Liver (tissue), 9 donors: ENCODE data around the gene DPP6. TPM values are rescaled to one million over a fixed set of nuclear protein-coding genes. Genes with fewer than 3 reads are reported as not detected.

Experiments
- DNase-seq: peaks from one replicate; pipeline ENCODE4 v3.0.0-alpha.2; 2017; ENCODE audit warnings: low spot score
- H3K27ac ChIP-seq, 2 donors: one replicate each; pipeline ENCODE4 v1.7.0; 2013; ENCODE audit warnings: inconsistent platforms in 2 of 2, low read length in 2 of 2, control low read depth in 1 of 2, low read depth in 1 of 2, mild to moderate bottlenecking in 1 of 2
- H3K27me3 ChIP-seq, 4 donors: one replicate each; pipeline versions ENCODE4 v1.6.1 to v1.7.0; 2013; ENCODE audit warnings: low read length in 3 of 4, inconsistent platforms in 1 of 4, mild to moderate bottlenecking in 1 of 4, moderate library complexity in 1 of 4; ENCODE audit not compliant: control insufficient read depth in 4 of 4, insufficient read depth in 4 of 4
- H3K36me3 ChIP-seq, 4 donors: one replicate each; pipeline versions ENCODE4 v1.6.1 to v1.7.0; 2013; ENCODE audit warnings: low read length in 3 of 4, mild to moderate bottlenecking in 3 of 4, low read depth in 1 of 4, moderate library complexity in 1 of 4; ENCODE audit not compliant: control insufficient read depth in 4 of 4, insufficient read depth in 3 of 4
- H3K4me1 ChIP-seq, 4 donors: one replicate each; pipeline versions ENCODE4 v1.6.1 to v1.7.0; 2013; ENCODE audit warnings: low read length in 3 of 4, mild to moderate bottlenecking in 3 of 4, moderate library complexity in 1 of 4; ENCODE audit not compliant: control insufficient read depth in 4 of 4, insufficient read depth in 4 of 4
- H3K4me3 ChIP-seq, 3 donors: one replicate each; pipeline versions ENCODE4 v1.6.1 to v1.7.0; 2013; ENCODE audit warnings: low read length in 3 of 3, control low read depth in 1 of 3, low read depth in 1 of 3, mild to moderate bottlenecking in 1 of 3
- H3K9ac ChIP-seq, 2 donors: one replicate each; pipeline ENCODE4 v1.7.0; 2013; ENCODE audit warnings: low read length in 2 of 2, mild to moderate bottlenecking in 2 of 2, moderate library complexity in 2 of 2, control low read depth in 1 of 2, low read depth in 1 of 2
- H3K9me3 ChIP-seq, 4 donors: one replicate each; pipeline versions ENCODE4 v1.6.1 to v1.7.0; 2013; ENCODE audit warnings: low read length in 3 of 4; ENCODE audit not compliant: control insufficient read depth in 4 of 4
- ATF3 ChIP-seq: IDR thresholded peaks from 2 replicates; pipeline ENCODE4 v1.6.1; 2016; ENCODE audit warnings: antibody characterized with exemption
- CTCF ChIP-seq: fragments of 150-350 bp; IDR thresholded peaks from 2 replicates; pipeline ENCODE4 v1.5.1; 2017; ENCODE audit warnings: improper control_type of control experiment, low read depth, low read length; ENCODE audit not compliant: missing input control
- EGR1 ChIP-seq, 2 donors: IDR thresholded peaks; 2 replicates each; pipeline ENCODE4 v1.6.1; 2016 to 2018; ENCODE audit warnings: antibody characterized with exemption in 2 of 2, low read depth in 2 of 2
- FOXA1 ChIP-seq: IDR thresholded peaks from 2 replicates; pipeline ENCODE4 v1.6.1; 2016; ENCODE audit warnings: antibody characterized with exemption
- FOXA2 ChIP-seq: IDR thresholded peaks from 2 replicates; pipeline ENCODE4 v1.6.1; 2016; ENCODE audit warnings: antibody characterized with exemption
- GABPA ChIP-seq, 2 donors: IDR thresholded peaks in 1 of 2; conservative IDR thresholded peaks in 1 of 2; 2 replicates each; pipeline ENCODE4 v1.6.1; 2016; ENCODE audit warnings: antibody characterized with exemption in 2 of 2, mild to moderate bottlenecking in 1 of 2, moderate library complexity in 1 of 2
- JUND ChIP-seq, 2 donors: IDR thresholded peaks; 2 replicates each; pipeline ENCODE4 v1.6.1; 2016; ENCODE audit warnings: antibody characterized with exemption in 2 of 2
- MAX ChIP-seq: IDR thresholded peaks from 2 replicates; pipeline ENCODE4 v1.6.1; 2016; ENCODE audit warnings: antibody characterized with exemption
- REST ChIP-seq: IDR thresholded peaks from 2 replicates; pipeline ENCODE4 v1.6.1; 2016; ENCODE audit warnings: antibody characterized with exemption, mild to moderate bottlenecking
- RXRA ChIP-seq, 2 donors: IDR thresholded peaks; 2 replicates each; pipeline ENCODE4 v1.6.1; 2017 to 2018; ENCODE audit warnings: antibody characterized with exemption in 2 of 2, mild to moderate bottlenecking in 1 of 2
- SP1 ChIP-seq: IDR thresholded peaks from 2 replicates; pipeline ENCODE4 v1.6.1; 2018; ENCODE audit warnings: antibody characterized with exemption, mild to moderate bottlenecking
- TAF1 ChIP-seq: conservative IDR thresholded peaks from 2 replicates; pipeline ENCODE4 v1.6.1; 2016; ENCODE audit warnings: antibody characterized with exemption, mild to moderate bottlenecking
- YY1 ChIP-seq: IDR thresholded peaks from 2 replicates; pipeline ENCODE4 v1.6.1; 2016; ENCODE audit warnings: antibody characterized with exemption, mild to moderate bottlenecking
- ZBTB33 ChIP-seq: IDR thresholded peaks from 2 replicates; pipeline ENCODE4 v1.6.1; 2016; ENCODE audit warnings: antibody characterized with exemption
- WGBS: extraction: QIAGEN DNeasy Blood & Tissue Kit; methylation state at CpG from one replicate; pipeline ENCODE4 v1.1.7; 2013; 5-methylcytosine and 5-hydroxymethylcytosine counted together
- polyA plus RNA-seq, 2 donors: library from polyadenylated mRNA; stranded (reverse) in 1 of 2; unstranded in 1 of 2; fragments of 200-250 nt in 1 of 2; fragments of >200 nt in 1 of 2; fragmentation: Nextera tagmentation in 1 of 2; extraction: Ambion mirVana in 1 of 2; gene quantifications; one replicate each; pipeline versions ENCODE4 v1.2.1 to v1.2.3, GENCODE V29; 2013 to 2015
- total RNA-seq, 2 donors: library from RNA; depleted of rRNA; stranded (reverse); fragments of >200 nt; gene quantifications; one replicate each; pipeline ENCODE4 v1.2.3, GENCODE V29; 2014
- donor health status: healthy.
- donor health status: healthy.
- donor health status: healthy.
- donor health status: healthy.
- donor health status: healthy.

DPP6 gene
- total and polyA plus RNA-seq, 4 donors: 0.01 TPM; not detected in 3

GRCh38 chr7:154571772-154572171 lies 519.6 kb downstream of the DPP6 start:
- no peaks in the 10 kb centered on the region for H3K4me1 ChIP-seq
- no peaks in the 10 kb centered on the region for H3K36me3 ChIP-seq
- H3K27me3 ChIP-seq: no peaks in the 10 kb centered on the region
- TF ChIP-seq MAX (no peak), EGR1 (IDR thresholded peaks at IDR 0.05; ENCODE audit: low read depth in 2 of 2) (no peak), SP1 (no peak), GABPA (IDR thresholded peaks at IDR 0.05 in 1 of 2, conservative IDR thresholded peaks at IDR 0.05 in 1 of 2) (no peak), JUND (IDR thresholded peaks at IDR 0.05) (no peak), CTCF (no peak), FOXA1 (no peak), FOXA2 (no peak), ZBTB33 (no peak), ATF3 (no peak), TAF1 (no peak), REST (no peak), RXRA (IDR thresholded peaks at IDR 0.05) (no peak)
- H3K27ac ChIP-seq: no peak overlapping the region
- no peaks in the 10 kb centered on the region for H3K9me3 ChIP-seq
- no peak for DNase-seq
- 74% methylated on average over 3 of the region's 3 CpGs for WGBS
- no peak overlapping the region for H3K4me3 ChIP-seq
- no peak overlapping the region for H3K9ac ChIP-seq

- H3K4me3 ChIP-seq: no peak overlapping the region
- H3K36me3 ChIP-seq: no peaks in the 10 kb centered on the region
- 95% methylated on average over 2 of the region's 2 CpGs for WGBS
- no peak overlapping the region for H3K9ac ChIP-seq
- TF ChIP-seq TAF1 (no peak), FOXA1 (no peak), MAX (no peak), GABPA (IDR thresholded peaks at IDR 0.05 in 1 of 2, conservative IDR thresholded peaks at IDR 0.05 in 1 of 2) (no peak), YY1 (no peak), JUND (IDR thresholded peaks at IDR 0.05) (no peak), EGR1 (IDR thresholded peaks at IDR 0.05; ENCODE audit: low read depth in 2 of 2) (no peak)
- no peaks in the 10 kb centered on the region for H3K4me1 ChIP-seq
- H3K27me3 ChIP-seq: no peaks in the 10 kb centered on the region
- H3K27ac ChIP-seq: no peak overlapping the region
- DNase-seq: no peak
- H3K9me3 ChIP-seq: no peaks in the 10 kb centered on the region
These were observed 522.0 kb downstream of the DPP6 start for GRCh38 chr7:154574235-154574634.
